Activated naive CD4-positive, alpha-beta T cell treated with Interleukin-2 at 50 U/mL for 16 hours (primary cell): ENCODE results near the gene GALK1.
"Not testable (repeated sequence)": the region's sequence is repeated elsewhere in the genome, so short reads cannot be mapped to it uniquely, and the experiment has no call there.

Experiments used
- DNase-seq: peaks from one replicate; pipeline ENCODE4 v3.0.0-alpha.2; 2020

Gene GALK1

GRCh38 chr17:75783803-75784472 lies 18.9 kb upstream of the GALK1 start:
- no peak for DNase-seq

- no peak for DNase-seq
Measured at GRCh38 chr17:75783069-75783783, 18.2 kb upstream of the GALK1 start.

- DNase-seq, result no peak
Measured at GRCh38 chr17:75779987-75780889, 15.2 kb upstream of the GALK1 start.

GRCh38 chr17:75779250-75779986 lies 14.4 kb upstream of the GALK1 start:
- DNase-seq, result peak; percentile 93

GRCh38 chr17:75778861-75779249 lies 13.9 kb upstream of the GALK1 start:
- no peak for DNase-seq

GRCh38 chr17:75778066-75778860 lies 13.3 kb upstream of the GALK1 start:
- DNase-seq, result not testable (repeated sequence)

- no peak for DNase-seq
Measured at GRCh38 chr17:75777296-75777922, 12.4 kb upstream of the GALK1 start.

GRCh38 chr17:75776386-75777295 lies 11.6 kb upstream of the GALK1 start:
- no peak for DNase-seq

GRCh38 chr17:75774991-75775668 lies 10.1 kb upstream of the GALK1 start:
- no peak for DNase-seq

GRCh38 chr17:75774471-75774990 lies 9.5 kb upstream of the GALK1 start:
- no peak for DNase-seq

GRCh38 chr17:75773808-75774470 lies 8.9 kb upstream of the GALK1 start:
- no peak for DNase-seq

- DNase-seq, result no peak
Measured at GRCh38 chr17:75773121-75773807, 8.3 kb upstream of the GALK1 start.

GRCh38 chr17:75771334-75772281 lies 6.6 kb upstream of the GALK1 start:
- no peak for DNase-seq

GRCh38 chr17:75769536-75769935 lies 4.5 kb upstream of the GALK1 start:
- no peak for DNase-seq

GRCh38 chr17:75767881-75768280 lies 2.9 kb upstream of the GALK1 start:
- no peak for DNase-seq

- DNase-seq, result no peak
Measured at GRCh38 chr17:75765981-75766380, 989 bp upstream of the GALK1 start.

GRCh38 chr17:75764417-75764710 lies 628 bp downstream of the GALK1 start:
- DNase-seq, result no peak
